A673 (cell line): ENCODE results near the gene HOXC5. TPM values are rescaled to one million over a fixed set of nuclear protein-coding genes. Genes with fewer than 3 reads are reported as not detected.

Experiments
- BruUV-seq: library from RNA; stranded (reverse); fragments of 400-500 nt; replicated peaks from 2 replicates; lab custom pipeline; 2021; lab: Mats Ljungman, UMichigan
- CTCF ChIA-PET: fragments of 300-600 bp; sonication (Branson Sonifier 250); formaldehyde crosslinking; loops from one replicate; lab custom pipeline; 2022; ENCODE audit warnings: antibody characterized with exemption; lab: Charles Lee
- POLR2A ChIA-PET: fragments of 300-600 bp; sonication (Branson Sonifier 250); formaldehyde crosslinking; loops from one replicate; lab custom pipeline; 2022; ENCODE audit warnings: antibody characterized with exemption; ENCODE audit not compliant: low non-redundant PET; lab: Charles Lee
- DNase-seq: peaks from one replicate; pipeline ENCODE4 v3.0.0-alpha.2; 2015; ENCODE audit warnings: low spot score
- H3K27ac ChIP-seq: fragments of 200-600 bp; sonication (generic); 2 replicates; pipeline ENCODE4 v1.5.1; 2016; ENCODE audit warnings: mixed run types, low read depth, mild to moderate bottlenecking, mixed read lengths, antibody characterized with exemption, low read length; ENCODE audit not compliant: poor library complexity, severe bottlenecking
- H3K27me3 ChIP-seq: fragments of 200-600 bp; sonication (generic); replicated peaks from 2 replicates; pipeline ENCODE4 v1.6.1; 2017; ENCODE audit warnings: mixed run types, low read depth, mild to moderate bottlenecking, mixed read lengths, antibody characterized with exemption, low read length; ENCODE audit not compliant: insufficient read depth, poor library complexity
- H3K36me3 ChIP-seq: fragments of 200-600 bp; sonication (generic); 2 replicates; pipeline ENCODE4 v1.6.1; 2016; ENCODE audit warnings: mixed run types, mild to moderate bottlenecking, mixed read lengths, antibody characterized with exemption, low read length; ENCODE audit not compliant: insufficient read depth, poor library complexity, severe bottlenecking
- H3K4me1 ChIP-seq: fragments of 200-600 bp; sonication (generic); 2 replicates; pipeline ENCODE4 v1.6.1; 2017; ENCODE audit warnings: mixed run types, mild to moderate bottlenecking, mixed read lengths, antibody characterized with exemption, low read length; ENCODE audit not compliant: insufficient read depth, poor library complexity, severe bottlenecking
- H3K4me3 ChIP-seq: fragments of 200-600 bp; sonication (generic); 2 replicates; pipeline ENCODE4 v1.5.1; 2016; ENCODE audit warnings: low read depth, mixed run types, mild to moderate bottlenecking, mixed read lengths, low read length; ENCODE audit not compliant: poor library complexity, severe bottlenecking
- H3K9me3 ChIP-seq: fragments of 200-600 bp; sonication (generic); 2 replicates; pipeline ENCODE4 v1.6.1; 2016; ENCODE audit warnings: mixed run types, low read depth, mild to moderate bottlenecking, mixed read lengths, antibody characterized with exemption, low read length; ENCODE audit not compliant: poor library complexity, severe bottlenecking
- EZH2 ChIP-seq: fragments of 200-600 bp; sonication (generic); IDR thresholded peaks from 2 replicates; pipeline ENCODE4 v1.6.1; 2017; ENCODE audit warnings: borderline replicate concordance, low read depth, mild to moderate bottlenecking, mixed read lengths, antibody characterized with exemption, low read length; ENCODE audit not compliant: poor library complexity, severe bottlenecking
- intact Hi-C: fragments of 100-400 bp; cut with micrococcal nuclease; formaldehyde crosslinking; loops from one replicate; pipeline ENCODE4 v1.10.0; 2022; ENCODE audit not compliant: unreplicated experiment
- total RNA-seq: library from RNA; stranded (reverse); gene quantifications from 2 replicates; pipeline ENCODE4 v1.2.3, GENCODE V29; 2021
- TF ChIP-seq, protein P1 (sequence below): fragments of 300-800, 200-600 bp; sonication (generic); conservative IDR thresholded peaks from 2 replicates; pipeline ENCODE4 v1.5.1; 2017; ENCODE audit warnings: low read depth, mild to moderate bottlenecking, antibody characterized with exemption, low read length, moderate library complexity, mixed read lengths

The HOXC5 gene
- total RNA-seq, 1 experiment from 2014 or later = 1.9 TPM

- H3K36me3 ChIP-seq = no peaks in the 10 kb centered on the region
- H3K4me1 ChIP-seq = peaks cover 30% of the 10 kb centered on the region
- intact Hi-C loops = no loop called here
- TF ChIP-seq, protein P1, sequence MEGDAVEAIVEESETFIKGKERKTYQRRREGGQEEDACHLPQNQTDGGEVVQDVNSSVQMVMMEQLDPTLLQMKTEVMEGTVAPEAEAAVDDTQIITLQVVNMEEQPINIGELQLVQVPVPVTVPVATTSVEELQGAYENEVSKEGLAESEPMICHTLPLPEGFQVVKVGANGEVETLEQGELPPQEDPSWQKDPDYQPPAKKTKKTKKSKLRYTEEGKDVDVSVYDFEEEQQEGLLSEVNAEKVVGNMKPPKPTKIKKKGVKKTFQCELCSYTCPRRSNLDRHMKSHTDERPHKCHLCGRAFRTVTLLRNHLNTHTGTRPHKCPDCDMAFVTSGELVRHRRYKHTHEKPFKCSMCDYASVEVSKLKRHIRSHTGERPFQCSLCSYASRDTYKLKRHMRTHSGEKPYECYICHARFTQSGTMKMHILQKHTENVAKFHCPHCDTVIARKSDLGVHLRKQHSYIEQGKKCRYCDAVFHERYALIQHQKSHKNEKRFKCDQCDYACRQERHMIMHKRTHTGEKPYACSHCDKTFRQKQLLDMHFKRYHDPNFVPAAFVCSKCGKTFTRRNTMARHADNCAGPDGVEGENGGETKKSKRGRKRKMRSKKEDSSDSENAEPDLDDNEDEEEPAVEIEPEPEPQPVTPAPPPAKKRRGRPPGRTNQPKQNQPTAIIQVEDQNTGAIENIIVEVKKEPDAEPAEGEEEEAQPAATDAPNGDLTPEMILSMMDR = no peak
- TF ChIP-seq EZH2 = no peak
- no peak for DNase-seq
- BruUV-seq = no TSS peak
- CTCF ChIA-PET = interaction anchor here (1.1 kb wide), 1 partner anchor 18 kb away, joined by 4 read pairs; the partner anchor contains the start of gene HOXC5
- H3K9me3 ChIP-seq = no peaks in the 10 kb centered on the region
- H3K4me3 ChIP-seq = no peak overlapping the region
- no peak overlapping the region for H3K27ac ChIP-seq
- H3K27me3 ChIP-seq = no peaks in the 10 kb centered on the region
- POLR2A ChIA-PET = interaction anchor here (0.8 kb wide), 1 partner anchor 25 kb away, joined by 4 read pairs; no protein-coding TSS in a partner anchor
Observed at GRCh38 chr12:54050482-54050810, 17.6 kb downstream of the HOXC5 start.

DNA sequence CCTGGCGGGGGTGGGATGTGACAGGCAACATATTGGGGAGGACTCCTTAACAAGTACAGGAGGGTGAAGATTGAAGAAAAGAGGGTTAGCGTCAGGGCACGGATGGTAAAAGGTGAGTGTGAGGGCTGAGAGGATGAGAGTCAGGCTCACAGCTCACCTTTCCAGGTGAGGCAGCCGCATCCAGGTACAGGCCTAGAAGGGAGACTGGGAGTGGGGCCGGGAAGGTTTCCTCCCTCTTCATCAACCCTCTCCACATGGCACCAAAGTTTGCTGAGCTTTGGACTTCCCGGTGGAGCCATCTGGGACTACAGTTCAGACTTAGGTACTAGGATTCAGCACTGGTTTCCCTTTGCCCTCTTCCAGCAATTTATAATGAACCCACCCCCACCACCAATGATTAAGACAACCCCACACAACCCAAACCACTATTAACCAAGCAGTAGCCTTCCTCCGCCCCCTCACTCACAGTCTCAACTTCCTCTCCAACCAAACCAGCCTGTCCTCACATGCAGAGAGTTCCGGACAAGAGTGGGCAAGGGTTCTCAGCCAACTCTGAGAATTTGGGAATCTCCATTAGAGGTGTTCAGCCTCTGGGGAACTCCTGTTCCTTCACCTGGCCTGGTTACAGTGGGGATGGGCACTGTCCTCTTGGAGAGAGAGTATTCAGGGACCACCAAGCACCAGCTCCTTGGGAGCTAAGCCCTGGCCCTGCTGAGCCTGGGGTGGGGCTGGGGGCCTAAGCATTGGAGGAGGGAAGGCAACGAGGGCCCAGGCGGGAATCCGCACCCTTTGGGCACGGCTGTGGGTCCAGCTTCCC lies 18.4 kb downstream of the HOXC5 start:
- H3K4me1 ChIP-seq = peaks cover 34% of the 10 kb centered on the region
- H3K9me3 ChIP-seq = no peaks in the 10 kb centered on the region
- ChIA-PET CTCF (interaction anchor here (1.1 kb wide), 1 partner anchor 19 kb away, joined by 4 read pairs; the partner anchor contains the start of gene HOXC5), POLR2A (interaction anchor here (0.8 kb wide), 1 partner anchor 24 kb away, joined by 4 read pairs; no protein-coding TSS in a partner anchor)
- H3K27ac ChIP-seq = no peak overlapping the region
- intact Hi-C loops = no loop called here
- H3K4me3 ChIP-seq = peak overlapping the region; percentile 55
- DNase-seq = no peak
- H3K27me3 ChIP-seq = no peaks in the 10 kb centered on the region
- TF ChIP-seq, protein P1 = no peak
- TF ChIP-seq EZH2 = no peak
- BruUV-seq = no TSS peak
- H3K36me3 ChIP-seq = no peaks in the 10 kb centered on the region

DNA sequence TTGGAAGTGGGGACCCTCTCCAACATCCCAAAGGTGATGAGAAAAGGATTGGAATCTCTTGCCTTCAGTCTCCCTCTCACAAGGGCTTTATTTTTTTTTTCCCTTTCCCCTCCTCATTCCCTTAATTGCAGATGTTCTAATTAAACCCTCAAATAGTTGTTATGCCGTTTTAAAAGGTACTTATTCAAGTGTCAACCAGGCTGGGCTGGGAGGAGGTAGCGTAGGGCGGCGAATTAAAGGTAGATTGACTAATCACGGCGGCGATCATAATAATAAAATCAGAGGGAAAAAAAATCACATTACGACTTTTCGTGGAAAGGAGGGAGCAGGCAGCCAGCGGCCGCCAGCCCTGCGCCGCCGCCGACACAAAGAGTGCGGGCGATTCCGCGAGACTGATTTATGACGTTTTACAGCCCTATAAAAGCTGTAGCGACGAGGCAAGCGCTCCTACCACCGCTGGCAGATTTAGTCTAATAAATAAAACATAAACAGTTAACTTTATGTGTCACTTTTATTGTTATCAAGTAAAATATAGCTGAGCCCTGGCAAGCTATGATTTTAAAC lies 19.1 kb downstream of the HOXC5 start:
- no peaks in the 10 kb centered on the region for H3K27me3 ChIP-seq
- no peak overlapping the region for H3K27ac ChIP-seq
- intact Hi-C loops = no loop called here
- TF ChIP-seq EZH2 = no peak
- TF ChIP-seq, protein P1 = no peak
- H3K4me1 ChIP-seq = peaks cover 34% of the 10 kb centered on the region
- H3K4me3 ChIP-seq = peak overlapping the region; percentile 55
- H3K9me3 ChIP-seq = no peaks in the 10 kb centered on the region
- BruUV-seq = no TSS peak
- CTCF ChIA-PET = interaction anchor here (0.7 to 1.2 kb wide), 2 partner anchors 56 to 156 kb away, joined by 3 read pairs; no protein-coding TSS in a partner anchor
- no peaks in the 10 kb centered on the region for H3K36me3 ChIP-seq
- POLR2A ChIA-PET = no interaction called here
- DNase-seq = peak; percentile 86
